Activated CD8-positive, alpha-beta memory T cell treated with anti-CD3 and anti-CD28 coated beads, Interleukin-2, amount 50 U/mL, for 1 hour (primary cell): Measurements from ENCODE around the gene MYLK4.
A peak's percentile ranks its signal among the peaks of the same experiment; 100 is the strongest.
"Not testable (repeated sequence)": the region's sequence is repeated elsewhere in the genome, so short reads cannot be mapped to it uniquely, and the experiment has no call there.

ENCODE experiments used
- DNase-seq: peaks from one replicate; pipeline ENCODE4 v3.0.0-alpha.2; 2020; ENCODE audit errors: extremely low read depth

The MYLK4 gene

DNA sequence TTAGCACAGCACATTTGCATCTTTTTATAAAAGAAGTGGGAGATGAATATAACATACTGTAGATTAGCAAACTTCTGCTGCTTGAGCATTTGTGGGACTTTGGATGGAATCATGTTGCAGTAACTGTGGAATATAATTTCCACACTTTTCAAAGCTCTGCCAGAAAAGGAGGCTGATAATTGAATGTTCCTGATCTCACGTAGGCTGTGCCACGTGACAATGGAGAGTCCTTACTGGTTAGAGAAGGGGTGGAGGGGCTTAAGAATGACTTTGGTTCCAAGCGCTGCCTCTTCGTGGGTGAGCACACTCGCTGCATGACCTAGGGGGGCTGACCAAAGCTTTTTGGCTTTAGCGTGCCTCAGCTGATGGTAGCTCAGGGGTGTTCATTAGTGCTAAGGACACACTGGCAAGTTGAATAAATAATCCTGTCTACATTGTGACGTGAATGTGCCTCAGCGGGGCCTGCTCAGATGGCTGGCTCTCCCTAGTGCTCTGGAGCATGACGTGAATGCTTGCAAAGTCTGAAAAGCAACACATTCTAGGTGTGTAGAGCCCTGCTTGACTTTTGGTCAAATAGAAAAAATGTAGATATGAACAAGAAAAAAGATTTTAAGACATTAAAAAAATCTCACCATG, 29.5 kb upstream of the MYLK4 start:
- DNase-seq, result no peak

DNA sequence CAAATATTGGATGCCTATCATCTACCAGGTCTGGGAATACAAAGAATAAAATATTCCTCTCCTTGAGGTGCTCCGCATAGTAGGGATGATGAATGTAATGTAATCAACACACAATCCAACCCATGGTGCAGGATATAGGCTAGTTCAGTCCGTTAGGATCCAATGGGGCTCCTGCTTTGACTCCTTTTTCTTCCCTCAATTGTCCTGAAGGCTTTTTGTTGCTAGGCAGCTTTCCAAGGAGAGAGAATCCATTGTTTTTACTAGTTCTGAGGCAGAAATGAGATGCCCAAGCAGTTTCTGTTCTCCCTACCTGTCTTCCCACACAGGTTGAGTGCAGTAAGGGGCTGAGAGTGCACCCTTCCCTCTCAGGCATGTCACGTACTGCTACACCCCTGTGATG, 26.5 kb upstream of the MYLK4 start:
- DNase-seq, result no peak

DNA sequence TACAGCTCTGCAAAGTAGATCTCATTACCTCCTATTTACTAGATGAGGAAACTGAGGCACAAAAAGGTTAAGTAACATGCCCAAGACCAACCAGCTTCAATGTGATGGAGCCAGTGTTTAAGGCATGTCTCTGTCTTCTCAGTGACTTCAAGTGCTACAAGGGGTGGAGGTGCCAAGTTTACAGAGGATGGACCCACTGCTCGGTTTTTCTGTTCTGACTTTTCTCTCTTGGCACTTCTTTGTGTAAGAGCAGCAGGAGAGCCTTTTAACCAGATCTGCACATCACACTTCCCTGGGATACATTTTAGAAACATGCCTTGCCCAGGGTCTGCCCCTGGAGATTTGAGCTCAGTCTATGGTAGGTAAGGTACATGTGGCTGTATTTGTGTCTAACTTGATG, 24.3 kb upstream of the MYLK4 start:
- no peak for DNase-seq

DNA sequence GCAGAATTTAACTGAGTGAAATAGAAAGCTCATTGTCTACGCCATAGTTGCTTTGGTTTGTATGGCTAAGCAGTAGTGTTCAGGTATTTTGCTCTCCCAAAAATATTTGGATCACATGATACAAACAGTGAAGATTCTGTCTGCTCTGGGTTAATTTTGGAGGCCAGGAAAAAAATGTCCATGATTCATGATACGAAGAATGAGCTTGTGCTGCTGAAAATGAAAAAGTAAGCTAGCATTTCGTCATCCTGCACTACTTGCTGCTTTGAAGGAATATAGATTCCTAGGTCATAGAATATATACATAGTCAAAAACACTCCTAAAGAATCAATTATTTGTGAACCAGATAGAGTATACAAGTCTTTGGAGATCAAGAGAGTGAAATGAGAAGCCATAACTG, 22.7 kb upstream of the MYLK4 start:
- no peak for DNase-seq

DNA sequence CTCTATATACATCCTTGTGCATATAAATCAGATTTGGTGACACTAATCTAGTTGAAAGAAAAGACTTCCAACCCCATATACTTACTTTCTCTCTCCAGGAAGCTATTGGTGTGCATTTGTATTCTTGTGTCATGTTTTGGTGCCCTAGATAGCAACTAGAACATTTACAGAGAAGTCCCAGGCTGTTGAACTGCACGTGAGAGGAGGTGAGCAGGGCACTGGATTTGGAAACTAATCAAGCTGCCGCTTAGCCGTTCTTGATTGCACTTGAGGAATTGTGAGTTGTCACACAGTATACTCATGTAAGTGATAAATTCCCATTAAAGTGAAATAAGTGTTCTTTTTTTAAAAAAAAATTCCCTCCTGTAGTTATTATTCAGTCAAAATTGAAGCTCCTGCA, 22.1 kb upstream of the MYLK4 start:
- DNase-seq, result no peak

DNA sequence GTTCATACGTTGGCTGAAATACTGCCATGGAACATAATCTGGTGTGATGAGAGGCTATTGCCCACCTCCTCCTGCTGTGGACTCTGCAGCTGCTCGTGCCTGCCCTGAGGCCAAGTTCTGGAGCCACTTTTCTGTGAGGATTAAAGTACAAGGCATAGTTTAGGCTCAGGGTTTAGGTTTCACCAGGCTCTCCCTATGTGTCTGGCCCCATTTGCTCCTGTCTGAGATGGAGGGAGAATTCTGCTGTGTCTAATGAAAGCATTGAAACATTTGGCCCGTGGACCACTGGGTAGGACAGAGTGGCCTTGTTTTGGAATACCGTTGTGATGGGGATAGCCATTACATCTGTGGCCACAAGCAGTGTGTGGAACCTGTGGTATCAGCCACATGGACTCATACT, 20.4 kb upstream of the MYLK4 start:
- no peak for DNase-seq

DNA sequence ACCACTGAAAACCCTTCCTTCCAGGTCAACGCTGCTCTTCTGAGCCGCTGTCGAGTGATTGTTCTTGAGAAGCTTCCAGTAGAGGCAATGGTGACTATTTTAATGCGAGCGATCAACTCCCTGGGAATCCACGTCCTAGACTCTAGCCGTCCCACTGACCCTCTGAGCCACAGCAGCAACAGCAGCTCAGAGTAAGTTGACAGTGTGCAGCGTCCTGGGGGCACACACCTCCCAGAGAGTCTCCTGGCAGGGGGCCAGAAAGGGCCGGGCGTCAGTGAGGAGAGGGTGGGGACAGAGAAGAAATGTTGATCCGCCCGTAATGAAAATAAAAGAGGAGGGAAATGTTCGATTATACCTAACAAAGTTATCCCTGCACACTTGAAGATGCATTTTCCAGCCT, 19.4 kb upstream of the MYLK4 start:
- no peak for DNase-seq

DNA sequence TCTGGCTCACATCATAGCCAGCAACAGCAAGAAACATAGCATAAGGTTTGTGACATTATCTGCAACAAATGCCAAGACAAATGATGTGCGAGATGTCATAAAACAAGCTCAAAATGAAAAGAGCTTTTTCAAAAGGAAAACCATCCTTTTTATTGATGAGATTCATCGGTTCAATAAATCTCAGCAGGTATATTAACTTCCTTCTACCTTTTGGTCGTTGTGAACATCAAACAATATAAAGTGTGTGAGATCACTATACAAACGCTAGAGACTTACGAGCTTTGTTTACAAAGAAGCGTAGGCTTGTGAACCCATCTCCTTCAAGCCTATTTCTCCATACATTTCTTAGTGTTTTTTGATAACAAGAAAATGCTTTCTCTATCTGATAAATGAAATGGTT, 18.0 kb upstream of the MYLK4 start:
- no peak for DNase-seq

DNA sequence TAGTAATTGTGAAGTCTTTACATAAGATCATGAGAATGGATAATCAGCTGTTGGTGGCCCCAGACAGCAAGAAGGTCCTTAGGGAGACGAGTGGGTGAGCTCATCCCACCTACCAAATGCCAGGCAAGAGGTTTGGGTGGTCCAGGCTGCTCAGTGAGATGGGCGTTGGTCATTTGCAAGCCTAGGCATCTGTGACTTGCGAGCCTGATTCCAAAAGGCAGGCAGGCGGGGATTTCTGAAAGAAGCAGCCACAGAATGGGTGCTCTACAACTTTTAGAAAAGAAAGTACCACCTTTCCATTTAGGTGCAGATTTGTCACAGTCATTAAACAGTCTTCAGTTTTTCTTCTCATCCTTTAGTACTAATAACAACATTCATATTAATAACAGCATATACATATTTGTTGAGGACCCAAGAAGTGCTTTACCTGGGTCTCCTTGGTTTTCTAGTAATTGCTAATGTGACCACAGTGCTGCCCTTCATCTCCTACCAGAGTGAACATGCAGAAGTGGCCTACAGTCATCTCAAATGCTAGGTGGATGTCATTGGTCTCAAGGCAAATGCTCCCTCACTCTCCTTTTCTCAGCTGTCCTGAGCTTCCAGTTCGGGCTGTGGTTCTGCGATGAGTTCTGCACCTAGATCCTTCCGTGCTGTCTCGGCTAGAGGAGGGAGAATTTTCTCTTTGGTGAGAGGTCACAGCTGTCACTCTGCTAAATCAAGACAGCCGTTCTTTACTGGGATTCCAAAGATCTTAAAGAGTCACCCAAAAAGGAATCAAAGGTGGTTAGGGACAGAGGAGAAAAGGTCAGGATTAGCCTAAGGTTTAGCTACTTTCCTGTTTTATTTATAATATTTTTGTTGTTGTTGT, 17.2 kb upstream of the MYLK4 start:
- no peak for DNase-seq

DNA sequence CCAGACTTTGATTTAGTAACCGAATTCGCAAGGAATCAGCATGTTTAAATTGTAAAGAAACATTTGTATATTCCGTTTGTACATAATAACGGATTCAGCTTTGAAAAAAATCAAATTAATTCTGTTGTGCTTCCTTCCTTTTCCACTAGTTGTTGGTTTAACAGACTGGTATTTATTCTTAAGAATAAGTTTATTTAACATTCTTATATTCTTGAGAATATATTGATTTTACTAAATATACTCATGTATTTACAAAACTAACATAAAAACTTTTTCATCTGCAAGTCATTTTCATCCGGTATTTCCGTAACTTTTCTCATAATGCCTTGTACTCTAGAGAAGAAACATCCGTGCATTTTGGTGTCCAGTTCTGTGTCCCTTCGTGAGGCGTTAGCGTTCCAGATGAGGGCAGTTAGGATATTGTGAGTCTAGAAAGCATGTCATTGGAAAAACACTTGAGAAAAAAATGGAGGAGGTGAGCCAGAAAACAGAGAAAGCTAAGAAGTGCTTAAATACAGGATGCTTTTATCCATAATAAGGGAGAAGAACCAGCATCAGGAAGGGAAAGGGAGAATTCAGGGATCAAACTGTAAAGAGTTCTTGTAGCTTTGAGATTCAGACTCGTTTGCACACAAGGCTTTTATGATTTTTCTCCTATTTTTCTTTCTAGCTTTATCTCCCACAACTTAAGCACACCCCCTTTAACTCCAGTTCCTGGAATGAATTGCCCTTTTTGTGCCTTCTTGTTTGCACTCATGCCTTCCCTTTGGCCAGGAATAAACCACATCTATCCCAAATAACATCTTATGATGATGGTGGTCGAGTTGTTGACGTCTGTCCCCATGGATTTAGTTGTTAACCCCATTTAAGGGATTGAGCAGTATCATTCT, 16.3 kb upstream of the MYLK4 start:
- no peak for DNase-seq

DNA sequence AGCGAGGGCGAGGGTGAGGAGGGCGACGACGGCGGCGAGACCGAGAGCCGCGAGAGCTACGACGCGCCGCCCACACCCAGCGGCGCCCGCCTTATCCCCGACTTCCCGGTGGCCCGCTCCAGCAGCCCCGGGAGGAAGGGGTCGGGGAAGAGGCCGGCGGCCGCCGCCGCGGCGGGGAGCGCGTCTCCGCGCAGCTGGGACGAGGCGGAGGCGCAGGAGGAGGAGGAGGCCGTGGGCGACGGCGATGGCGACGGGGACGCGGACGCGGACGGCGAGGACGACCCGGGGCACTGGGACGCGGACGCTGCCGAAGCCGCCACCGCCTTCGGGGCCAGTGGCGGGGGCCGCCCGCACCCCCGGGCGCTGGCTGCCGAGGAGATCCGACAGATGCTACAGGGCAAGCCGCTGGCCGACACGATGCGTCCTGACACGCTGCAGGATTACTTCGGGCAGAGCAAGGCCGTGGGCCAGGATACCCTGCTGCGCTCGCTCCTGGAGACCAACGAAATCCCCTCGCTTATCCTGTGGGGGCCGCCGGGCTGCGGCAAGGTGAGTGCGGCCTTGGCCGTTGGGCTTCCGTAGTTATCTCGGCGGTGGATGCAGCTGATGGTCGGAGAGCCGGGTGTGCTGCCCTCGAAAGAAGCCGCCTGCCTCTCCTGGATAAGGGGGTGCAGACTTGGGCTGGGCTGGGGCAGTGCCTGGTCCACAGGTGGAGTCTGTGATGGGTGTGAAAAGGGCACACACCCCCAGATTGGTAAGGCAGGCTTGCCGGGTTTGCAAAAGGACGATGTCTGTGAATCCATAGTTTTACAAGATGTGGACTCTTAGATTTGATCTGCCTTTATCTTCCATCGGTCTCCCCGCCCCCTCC, 15.4 kb upstream of the MYLK4 start:
- DNase-seq, result no peak

DNA sequence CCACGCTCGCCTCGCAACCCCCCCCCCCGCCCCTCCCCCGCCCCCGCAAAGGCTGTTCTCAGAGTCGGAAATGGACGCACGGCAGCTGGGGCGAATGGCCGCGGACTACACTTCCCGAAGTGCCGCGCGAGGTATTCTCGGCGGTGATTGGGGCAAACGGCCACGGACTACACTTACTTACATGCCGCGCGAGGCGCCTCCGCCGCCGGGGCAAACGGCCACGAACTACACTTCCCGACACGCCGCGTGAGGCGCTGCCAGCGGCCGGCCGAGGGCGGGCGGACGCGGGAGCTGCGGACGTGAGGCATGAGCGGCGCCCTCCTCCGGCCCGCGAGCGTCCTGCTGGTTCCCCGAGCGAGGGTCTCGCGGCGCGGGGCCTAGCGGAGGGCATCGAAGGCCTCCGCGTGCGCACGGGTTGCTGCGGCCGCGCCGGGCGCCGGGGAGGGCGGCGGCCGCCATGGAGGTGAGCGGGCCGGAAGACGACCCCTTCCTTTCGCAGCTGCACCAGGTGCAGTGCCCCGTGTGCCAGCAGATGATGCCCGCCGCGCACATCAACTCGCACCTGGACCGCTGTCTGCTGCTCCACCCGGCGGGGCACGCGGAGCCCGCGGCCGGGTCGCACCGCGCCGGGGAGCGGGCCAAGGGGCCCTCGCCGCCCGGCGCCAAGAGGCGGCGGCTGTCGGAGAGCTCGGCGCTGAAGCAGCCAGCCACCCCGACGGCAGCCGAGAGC, 14.6 kb upstream of the MYLK4 start, which contains the start of gene WRNIP1:
TSS of gene WRNIP1 (plus strand) at position 228 of the 730 bp plus-strand sequence. CDS start at position 458, 230 bp downstream.
- peak; percentile 95 for DNase-seq

DNA sequence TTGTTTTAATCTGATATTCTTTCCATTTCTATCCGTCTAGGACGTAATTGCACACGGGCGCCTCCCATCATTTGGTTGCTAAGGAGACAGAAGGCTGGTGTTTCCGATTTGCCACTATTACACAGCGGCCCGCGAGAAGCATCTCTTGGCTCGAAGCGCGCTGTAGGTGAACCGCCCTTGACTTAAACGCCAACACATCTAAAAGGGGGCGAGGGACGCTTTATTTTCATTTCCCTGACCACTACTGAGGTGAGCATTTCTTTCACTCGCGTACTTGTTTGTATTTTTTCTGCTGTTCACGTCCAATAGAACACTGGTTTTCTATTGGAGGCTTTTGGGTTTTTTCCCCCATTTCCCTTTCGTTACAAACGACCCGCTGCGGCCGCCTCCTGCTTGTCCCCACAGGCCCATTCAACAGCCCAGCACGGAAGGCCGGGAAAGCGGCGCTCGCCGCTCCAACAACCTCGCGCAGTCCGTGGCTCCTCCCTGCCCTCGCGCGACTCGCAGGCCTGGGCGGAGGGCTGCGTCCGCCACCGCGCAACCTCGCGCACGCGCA, 14.0 kb upstream of the MYLK4 start:
- peak; percentile 49 for DNase-seq

DNA sequence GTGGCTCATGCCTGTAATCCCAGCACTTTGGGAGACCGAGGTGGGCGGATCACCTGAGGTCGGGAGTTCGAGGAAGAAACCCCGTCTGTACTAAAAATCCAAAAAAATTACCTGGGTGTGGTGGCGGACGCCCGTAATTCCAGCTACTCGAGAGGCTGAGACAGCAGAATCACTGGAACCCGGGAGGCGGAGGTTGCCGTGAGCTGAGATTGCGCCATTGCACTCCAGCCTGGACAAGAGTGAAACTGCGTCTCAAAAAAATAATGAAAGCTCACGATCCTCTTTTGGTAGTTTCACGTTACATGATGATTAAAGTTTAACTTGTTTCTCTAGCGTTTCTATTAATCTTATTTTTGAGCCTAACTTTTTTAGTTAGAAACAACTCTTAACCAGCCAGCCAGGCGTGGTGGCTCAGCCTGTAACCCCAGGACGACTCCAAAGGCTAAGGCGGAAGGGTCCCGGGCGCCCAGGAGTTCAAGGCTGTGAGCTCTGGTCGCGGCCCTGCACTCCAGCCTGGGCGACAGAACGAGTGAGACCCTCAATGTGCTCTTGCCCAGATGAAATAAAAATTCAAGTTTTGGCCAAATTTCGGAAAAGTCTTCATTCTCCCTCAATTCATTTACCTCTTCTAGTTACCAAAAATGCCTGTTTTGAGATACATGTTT, 13.3 kb upstream of the MYLK4 start:
- no peak for DNase-seq

DNA sequence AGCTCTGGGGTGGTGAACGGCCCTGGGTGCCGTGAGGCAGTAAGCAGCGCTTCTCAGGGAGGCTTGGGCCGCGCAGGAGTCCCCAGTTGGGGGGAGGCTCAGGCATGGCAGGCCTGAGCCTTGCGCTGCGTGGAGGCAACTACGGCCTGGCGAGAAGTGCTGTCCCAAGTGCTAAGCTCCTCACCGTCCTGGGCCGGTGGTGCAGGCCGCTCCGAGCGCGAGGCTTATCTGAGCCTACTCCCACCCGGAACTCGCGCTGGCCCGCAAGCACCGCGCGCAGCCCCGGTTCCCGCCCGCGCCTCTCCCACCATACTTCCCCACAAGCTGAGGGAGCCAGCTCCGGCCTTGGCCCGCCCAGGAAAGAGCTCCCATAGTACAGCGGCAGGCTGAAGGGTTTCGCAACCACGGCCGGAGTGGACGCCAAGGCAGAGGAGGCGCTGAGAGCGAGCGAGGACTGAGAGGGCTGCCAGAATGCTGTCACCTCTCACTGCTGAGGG, 12.7 kb upstream of the MYLK4 start:
- no peak for DNase-seq

DNA sequence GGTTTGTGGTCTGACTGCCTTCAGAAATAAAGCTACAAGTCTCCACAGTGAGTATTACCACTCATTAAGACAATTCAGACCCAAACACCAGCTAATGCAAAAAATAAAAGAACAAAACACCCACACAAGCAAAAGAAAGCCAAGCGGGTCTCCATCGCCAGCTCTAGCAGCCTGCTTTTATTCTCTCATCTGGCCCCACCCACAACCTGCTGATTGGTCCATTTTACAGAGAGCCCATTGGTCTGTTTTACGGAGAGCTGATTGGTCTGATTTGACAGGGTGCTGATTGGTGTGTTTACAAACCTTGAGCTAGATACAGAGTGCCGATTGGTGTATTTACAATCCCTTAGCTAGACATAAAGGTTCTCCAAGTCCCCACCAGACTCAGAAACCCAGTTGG, 12.1 kb upstream of the MYLK4 start:
- not testable (repeated sequence) for DNase-seq

DNA sequence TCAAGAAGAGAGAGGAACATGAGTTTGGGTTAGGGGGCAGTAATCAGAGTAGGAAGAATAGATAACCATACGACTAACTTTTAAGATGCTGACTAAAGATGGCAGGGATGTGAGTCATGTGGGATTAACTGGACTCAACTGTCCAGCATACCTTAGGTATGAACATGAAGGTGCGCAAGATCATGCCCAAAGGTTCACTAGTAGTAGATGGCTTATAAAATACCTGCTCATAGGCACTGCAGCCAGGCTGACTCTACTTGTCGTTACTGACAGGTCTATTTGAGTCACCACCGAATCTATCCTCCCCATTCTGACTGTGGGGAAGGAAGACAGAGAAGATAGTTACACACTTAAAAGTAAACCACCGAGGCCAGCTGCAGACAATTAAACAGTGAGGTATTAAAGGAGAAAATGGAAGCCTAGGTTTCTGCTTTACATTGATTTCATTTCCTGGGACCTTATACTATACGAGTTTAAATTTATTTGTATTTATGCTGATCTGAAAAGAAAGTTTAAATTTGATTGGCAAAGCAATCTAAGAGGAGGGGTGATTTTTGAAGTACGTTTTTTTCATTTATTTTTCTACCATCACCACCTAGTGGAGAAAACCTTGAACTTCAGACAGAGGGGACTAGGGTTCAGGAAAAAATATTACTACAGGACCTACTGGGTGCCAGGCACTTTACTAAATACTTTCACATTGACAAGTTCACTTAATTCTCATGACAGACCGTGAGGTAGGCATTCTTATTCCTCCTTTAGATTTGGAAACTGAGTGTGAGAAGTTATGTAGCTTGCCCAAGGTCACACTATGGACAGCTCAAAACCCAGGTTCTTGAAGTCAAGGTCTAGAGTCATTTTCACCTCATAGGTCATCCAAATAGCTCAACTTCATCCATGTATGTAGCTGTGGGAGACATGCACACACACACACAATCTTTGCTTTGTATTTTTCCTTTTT, 10.4 kb upstream of the MYLK4 start:
- no peak for DNase-seq

DNA sequence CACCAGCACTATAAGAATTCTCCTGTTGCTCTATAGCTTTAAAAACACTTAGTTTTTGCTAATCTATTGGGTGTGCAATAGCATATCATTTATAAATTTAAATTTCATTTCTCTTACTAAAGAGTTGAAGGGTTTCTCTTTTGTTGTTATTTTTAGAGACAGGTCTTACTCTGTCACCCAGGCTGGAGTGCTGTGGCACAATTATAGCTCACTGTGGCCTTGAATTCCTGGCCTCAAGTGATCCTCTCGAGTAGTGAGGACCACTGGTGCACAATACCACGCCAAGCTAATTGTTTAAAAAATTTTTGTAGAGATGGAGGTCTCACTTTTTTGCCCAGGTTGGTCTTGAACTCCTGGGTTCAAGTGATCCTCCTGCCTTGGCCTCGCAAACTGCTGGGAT, 8.3 kb upstream of the MYLK4 start:
- DNase-seq, result no peak
